GM12873 (cell line): ENCODE data around the gene SVIP.

Experiments
- TF ChIP-seq, protein P1 (sequence below): IDR thresholded peaks from 2 replicates; pipeline ENCODE4 v1.5.1; 2012; ENCODE audit warnings: low read depth, mild to moderate bottlenecking, moderate library complexity, low read length, control low read depth; ENCODE audit not compliant: insufficient read depth; ENCODE audit errors: missing control alignments

Gene SVIP

DNA sequence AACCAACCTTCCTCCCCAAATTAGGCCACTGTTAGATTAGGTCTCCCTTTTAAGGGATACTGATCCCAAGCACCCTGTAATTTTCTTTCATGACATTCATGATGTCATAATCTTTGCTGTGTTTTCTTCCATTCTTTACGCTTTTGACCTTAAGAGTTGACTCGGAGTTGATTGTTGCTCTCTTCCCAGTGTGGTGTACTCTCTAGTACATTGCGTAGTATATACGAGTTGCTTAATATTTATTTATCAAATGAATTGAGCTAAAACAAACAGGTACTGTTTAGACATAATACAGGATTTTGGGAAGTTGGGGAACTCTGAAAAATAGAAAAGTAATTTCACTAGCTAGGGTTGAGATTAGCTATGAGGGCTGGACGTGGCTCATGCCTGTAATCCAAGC lies 49.8 kb downstream of the SVIP start:
- TF ChIP-seq, protein P1, sequence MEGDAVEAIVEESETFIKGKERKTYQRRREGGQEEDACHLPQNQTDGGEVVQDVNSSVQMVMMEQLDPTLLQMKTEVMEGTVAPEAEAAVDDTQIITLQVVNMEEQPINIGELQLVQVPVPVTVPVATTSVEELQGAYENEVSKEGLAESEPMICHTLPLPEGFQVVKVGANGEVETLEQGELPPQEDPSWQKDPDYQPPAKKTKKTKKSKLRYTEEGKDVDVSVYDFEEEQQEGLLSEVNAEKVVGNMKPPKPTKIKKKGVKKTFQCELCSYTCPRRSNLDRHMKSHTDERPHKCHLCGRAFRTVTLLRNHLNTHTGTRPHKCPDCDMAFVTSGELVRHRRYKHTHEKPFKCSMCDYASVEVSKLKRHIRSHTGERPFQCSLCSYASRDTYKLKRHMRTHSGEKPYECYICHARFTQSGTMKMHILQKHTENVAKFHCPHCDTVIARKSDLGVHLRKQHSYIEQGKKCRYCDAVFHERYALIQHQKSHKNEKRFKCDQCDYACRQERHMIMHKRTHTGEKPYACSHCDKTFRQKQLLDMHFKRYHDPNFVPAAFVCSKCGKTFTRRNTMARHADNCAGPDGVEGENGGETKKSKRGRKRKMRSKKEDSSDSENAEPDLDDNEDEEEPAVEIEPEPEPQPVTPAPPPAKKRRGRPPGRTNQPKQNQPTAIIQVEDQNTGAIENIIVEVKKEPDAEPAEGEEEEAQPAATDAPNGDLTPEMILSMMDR = no peak

DNA sequence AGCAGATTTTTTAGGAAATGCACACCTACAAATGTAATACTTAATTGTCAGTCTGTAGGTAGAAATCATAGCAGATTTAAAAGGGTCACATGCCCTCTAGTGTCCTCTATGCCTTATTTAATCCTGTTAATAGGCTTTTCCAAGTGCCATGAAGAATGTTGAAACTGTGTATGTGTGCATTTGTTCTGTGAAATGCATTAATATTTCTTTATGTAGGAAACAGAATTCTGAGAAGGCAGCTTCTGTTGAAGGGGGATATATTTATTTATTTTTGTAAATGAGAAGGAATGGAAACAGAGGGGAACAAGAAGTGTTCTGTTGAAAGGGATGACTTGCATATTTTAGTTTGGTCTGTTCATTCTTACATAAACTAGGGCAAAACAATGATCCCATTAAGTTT lies 51.0 kb downstream of the SVIP start:
- TF ChIP-seq, protein P1 = no peak

DNA sequence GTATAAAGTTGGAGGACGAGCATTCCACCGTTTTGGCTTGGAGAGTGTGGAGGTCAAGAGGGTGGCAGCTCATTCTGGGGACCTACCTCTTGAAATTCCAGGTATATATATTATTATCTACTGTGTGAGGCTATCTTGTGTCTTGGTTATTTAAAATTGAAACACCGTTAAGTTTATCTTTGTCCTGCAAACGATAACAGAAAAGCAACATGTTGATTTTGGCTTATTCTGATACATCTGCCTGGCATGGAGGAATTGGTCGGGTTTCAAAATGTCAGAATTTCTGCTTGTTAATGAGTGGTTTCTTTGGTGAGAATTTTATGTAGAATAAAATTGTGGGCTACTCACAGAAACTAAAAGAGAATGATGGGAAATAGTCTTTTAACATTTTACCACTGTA lies 54.4 kb downstream of the SVIP start:
- TF ChIP-seq, protein P1 = no peak

DNA sequence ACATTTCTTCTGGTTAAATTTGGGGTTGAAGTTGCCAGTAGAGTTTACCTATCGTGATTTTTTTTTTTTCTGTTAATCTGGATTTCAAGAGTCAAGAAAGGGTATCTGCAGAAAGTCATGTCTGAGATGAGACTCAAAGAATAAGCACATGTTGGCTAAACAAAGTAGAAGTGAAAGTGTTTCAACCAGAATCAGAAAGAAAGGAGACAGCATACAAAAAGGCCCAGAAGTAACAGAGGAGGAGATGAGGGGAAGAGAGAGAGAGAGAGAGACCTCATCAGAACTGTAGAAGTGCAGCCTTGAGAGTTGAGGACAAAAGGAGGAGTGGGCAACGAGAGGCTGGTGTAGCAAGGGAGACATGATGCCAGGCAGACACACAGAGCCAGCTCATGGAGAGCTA lies 54.9 kb downstream of the SVIP start:
- TF ChIP-seq, protein P1 = no peak

DNA sequence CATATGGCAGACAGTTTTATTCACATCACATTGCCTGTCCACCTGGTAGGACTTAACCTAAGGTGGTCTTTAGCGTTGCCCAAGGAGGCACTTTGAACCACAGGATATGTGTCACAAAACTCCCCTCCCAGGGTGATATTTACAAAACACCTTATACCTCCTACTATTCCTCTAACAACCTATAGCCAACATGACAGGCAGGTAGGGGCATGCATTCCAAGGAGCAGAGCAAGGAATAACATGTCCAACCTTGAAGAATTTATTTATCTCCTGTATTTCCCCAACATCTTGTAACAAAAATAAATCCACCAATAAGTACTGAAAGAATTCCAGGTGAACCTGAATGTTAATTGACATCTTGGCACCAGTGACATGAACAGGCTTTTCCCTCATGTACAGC lies 60.5 kb downstream of the SVIP start:
- TF ChIP-seq, protein P1 = no peak
